ENCODE data around the gene MYBL2. TPM values are rescaled to one million over a fixed set of nuclear protein-coding genes. Genes with fewer than 3 reads are reported as not detected.

MYBL2 gene
- total RNA-seq, 2 experiments from 2014 or later, result 129 to 132 TPM

- H3K4me3 Mint-ChIP-seq, result no peak overlapping the region
- CTCF ChIA-PET, result interaction anchor here (1.1 to 1.3 kb wide), 4 partner anchors 17 to 391 kb away, joined by 3 to 6 read pairs (median 3); no protein-coding TSS in a partner anchor
- peaks cover 27% of the 10 kb centered on the region for H3K36me3 Mint-ChIP-seq (ENCODE audit: low read depth)
- ATAC-seq (no peak), DNase-seq (no peak)
- H3K27me3 Mint-ChIP-seq (ENCODE audit: low read depth), result no peaks in the 10 kb centered on the region
- no peaks in the 10 kb centered on the region for H3K4me1 Mint-ChIP-seq (ENCODE audit: low read depth)
- POLR2A ChIA-PET, result interaction anchor here (0.5 to 1.1 kb wide), 2 partner anchors 15 to 22 kb away, joined by 3 read pairs; partner anchors contain the start of gene MYBL2
- H3K9me3 Mint-ChIP-seq (ENCODE audit: insufficient read depth), result no peaks in the 10 kb centered on the region
- peak overlapping the region; percentile 3 for H3K27ac Mint-ChIP-seq
Measured at GRCh38 chr20:43689165-43689564, 22.3 kb downstream of the MYBL2 start.

GRCh38 chr20:43690943-43691598 lies 24.2 kb downstream of the MYBL2 start:
- H3K4me3 Mint-ChIP-seq, result no peak overlapping the region
- H3K36me3 Mint-ChIP-seq (ENCODE audit: low read depth), result peaks cover 34% of the 10 kb centered on the region
- H3K9me3 Mint-ChIP-seq (ENCODE audit: insufficient read depth), result no peaks in the 10 kb centered on the region
- H3K27ac Mint-ChIP-seq, result no peak overlapping the region
- POLR2A ChIA-PET, result interaction anchor here (0.6 kb wide), 1 partner anchor 139 kb away, joined by 4 read pairs; no protein-coding TSS in a partner anchor
- ATAC-seq (no peak), DNase-seq (no peak)
- H3K4me1 Mint-ChIP-seq (ENCODE audit: low read depth), result no peaks in the 10 kb centered on the region
- CTCF ChIA-PET, result interaction anchor here (0.8 to 3.0 kb wide), 13 partner anchors 10 to 241 kb away, joined by 3 to 39 read pairs (median 7); no protein-coding TSS in a partner anchor
- H3K27me3 Mint-ChIP-seq (ENCODE audit: low read depth), result no peaks in the 10 kb centered on the region

DNA sequence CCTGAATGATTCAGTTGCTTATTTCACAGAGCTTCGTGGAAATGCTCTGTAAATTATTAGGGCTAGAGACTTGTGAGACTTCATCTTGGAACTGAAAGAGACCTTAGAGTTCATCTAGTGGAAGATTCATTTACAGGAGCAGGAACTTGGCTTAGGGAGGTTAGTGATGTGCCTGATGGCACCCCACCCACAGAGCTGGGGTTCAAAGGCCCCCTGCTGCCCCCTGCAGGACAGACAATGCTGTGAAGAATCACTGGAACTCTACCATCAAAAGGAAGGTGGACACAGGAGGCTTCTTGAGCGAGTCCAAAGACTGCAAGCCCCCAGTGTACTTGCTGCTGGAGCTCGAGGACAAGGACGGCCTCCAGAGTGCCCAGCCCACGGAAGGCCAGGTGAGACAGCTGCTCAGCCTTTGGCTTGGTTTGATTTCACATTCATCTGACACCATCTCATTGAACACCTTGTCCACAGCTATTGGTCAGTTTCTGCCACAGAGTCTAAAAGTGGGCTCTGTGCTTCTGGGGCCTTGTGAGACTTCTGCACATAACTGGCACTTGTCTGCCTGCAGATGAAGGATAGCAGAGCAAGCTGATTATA lies 25.1 kb downstream of the MYBL2 start:
- ATAC-seq, result peak; percentile 78
- POLR2A ChIA-PET, result interaction anchor here (1.2 kb wide), 1 partner anchor 235 kb away, joined by 3 read pairs; no protein-coding TSS in a partner anchor
- H3K36me3 Mint-ChIP-seq (ENCODE audit: low read depth), result peaks cover 28% of the 10 kb centered on the region

GRCh38 chr20:43694763-43695162 lies 27.8 kb downstream of the MYBL2 start:
- Mint-ChIP-seq H3K9me3 (ENCODE audit: insufficient read depth) (no peaks in the 10 kb centered on the region), H3K27ac (no peak overlapping the region), H3K4me1 (ENCODE audit: low read depth) (peaks cover 7% of the 10 kb centered on the region), H3K4me3 (no peak overlapping the region), H3K36me3 (ENCODE audit: low read depth) (peaks cover 26% of the 10 kb centered on the region), H3K27me3 (ENCODE audit: low read depth) (no peaks in the 10 kb centered on the region)
- ChIA-PET POLR2A (no interaction called here), CTCF (no interaction called here)
- no peak for ATAC-seq
- DNase-seq, result no peak

More for the DNA sequence above, 25.1 kb downstream of the MYBL2 start:
- Mint-ChIP-seq H3K27me3 (ENCODE audit: low read depth) (no peaks in the 10 kb centered on the region), H3K4me1 (ENCODE audit: low read depth) (no peaks in the 10 kb centered on the region), H3K9me3 (ENCODE audit: insufficient read depth) (no peaks in the 10 kb centered on the region), H3K4me3 (no peak overlapping the region), H3K27ac (peak overlapping the region; percentile 43)
- DNase-seq, result peak; percentile 73
- CTCF ChIA-PET, result interaction anchor here (0.7 to 3.0 kb wide), 19 partner anchors 9 to 283 kb away, joined by 3 to 39 read pairs (median 4); no protein-coding TSS in a partner anchor

- no peaks in the 10 kb centered on the region for H3K27me3 Mint-ChIP-seq (ENCODE audit: low read depth)
- ATAC-seq, result no peak
- CTCF ChIA-PET, result no interaction called here
- H3K4me1 Mint-ChIP-seq (ENCODE audit: low read depth), result peaks cover 15% of the 10 kb centered on the region
- POLR2A ChIA-PET, result no interaction called here
- no peak overlapping the region for H3K4me3 Mint-ChIP-seq
- H3K27ac Mint-ChIP-seq, result no peak overlapping the region
- peaks cover 32% of the 10 kb centered on the region for H3K36me3 Mint-ChIP-seq (ENCODE audit: low read depth)
- DNase-seq, result no peak
- H3K9me3 Mint-ChIP-seq (ENCODE audit: insufficient read depth), result no peaks in the 10 kb centered on the region
Measured at GRCh38 chr20:43695571-43695970, 28.7 kb downstream of the MYBL2 start.

DNA sequence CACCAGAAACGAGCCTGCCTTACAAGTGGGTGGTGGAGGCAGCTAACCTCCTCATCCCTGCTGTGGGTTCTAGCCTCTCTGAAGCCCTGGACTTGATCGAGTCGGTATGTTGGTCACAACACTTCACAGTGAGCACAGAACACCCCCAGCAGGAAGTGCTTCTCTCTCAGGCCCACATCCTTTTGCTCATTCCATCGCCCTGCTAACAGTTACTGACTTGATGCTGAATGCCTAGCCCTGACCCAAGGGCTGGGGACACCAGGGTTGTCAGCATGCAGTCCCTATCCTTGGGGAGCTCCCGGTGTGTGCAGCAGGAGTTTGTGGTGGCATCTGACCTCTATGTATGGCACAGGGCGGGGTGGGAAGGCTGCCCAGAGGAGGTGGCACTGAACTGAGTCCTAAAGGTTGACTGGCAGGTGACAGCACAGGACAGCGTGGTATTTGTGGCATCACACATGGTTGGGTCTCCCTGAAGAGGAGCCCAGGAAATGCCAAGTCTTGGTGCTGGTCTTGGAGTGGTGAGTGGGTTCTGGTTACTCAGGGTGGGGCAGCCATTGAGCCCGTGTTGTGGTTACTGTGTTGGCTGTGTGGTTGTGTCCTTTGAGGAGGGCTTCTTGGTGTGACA lies 33.1 kb downstream of the MYBL2 start:
- H3K27ac Mint-ChIP-seq, result peak overlapping the region; percentile 87
- H3K27me3 Mint-ChIP-seq (ENCODE audit: low read depth), result no peaks in the 10 kb centered on the region
- CTCF ChIA-PET, result interaction anchor here (2.4 kb wide), 1 partner anchor 8 kb away, joined by 11 read pairs; no protein-coding TSS in a partner anchor
- peaks cover 47% of the 10 kb centered on the region for H3K36me3 Mint-ChIP-seq (ENCODE audit: low read depth)
- peak; percentile 37 for DNase-seq
- no peaks in the 10 kb centered on the region for H3K9me3 Mint-ChIP-seq (ENCODE audit: insufficient read depth)
- peaks cover 19% of the 10 kb centered on the region for H3K4me1 Mint-ChIP-seq (ENCODE audit: low read depth)
- POLR2A ChIA-PET, result interaction anchor here (0.7 to 1.7 kb wide), 2 partner anchors 109 to 243 kb away, joined by 3 to 5 read pairs; partner anchors contain the start of gene SRSF6
- peak; percentile 37 for ATAC-seq
- H3K4me3 Mint-ChIP-seq, result no peak overlapping the region

GRCh38 chr20:43700627-43701026 lies 33.7 kb downstream of the MYBL2 start:
- ATAC-seq (no peak), DNase-seq (no peak)
- ChIA-PET POLR2A (interaction anchor here (1.7 kb wide), 1 partner anchor 243 kb away, joined by 5 read pairs; the partner anchor contains the start of gene SRSF6), CTCF (interaction anchor here (2.4 kb wide), 1 partner anchor 9 kb away, joined by 11 read pairs; no protein-coding TSS in a partner anchor)
- Mint-ChIP-seq H3K36me3 (ENCODE audit: low read depth) (peaks cover 46% of the 10 kb centered on the region), H3K4me1 (ENCODE audit: low read depth) (peaks cover 19% of the 10 kb centered on the region), H3K4me3 (no peak overlapping the region), H3K9me3 (ENCODE audit: insufficient read depth) (no peaks in the 10 kb centered on the region), H3K27ac (peak overlapping the region; percentile 87), H3K27me3 (ENCODE audit: low read depth) (no peaks in the 10 kb centered on the region)

GRCh38 chr20:43702502-43702901 lies 35.6 kb downstream of the MYBL2 start:
- CTCF ChIA-PET, result no interaction called here
- DNase-seq (no peak), ATAC-seq (no peak)
- no peak overlapping the region for H3K27ac Mint-ChIP-seq
- no peaks in the 10 kb centered on the region for H3K27me3 Mint-ChIP-seq (ENCODE audit: low read depth)
- POLR2A ChIA-PET, result no interaction called here
- peaks cover 19% of the 10 kb centered on the region for H3K4me1 Mint-ChIP-seq (ENCODE audit: low read depth)
- H3K9me3 Mint-ChIP-seq (ENCODE audit: insufficient read depth), result no peaks in the 10 kb centered on the region
- H3K36me3 Mint-ChIP-seq (ENCODE audit: low read depth), result peaks cover 51% of the 10 kb centered on the region
- no peak overlapping the region for H3K4me3 Mint-ChIP-seq

DNA sequence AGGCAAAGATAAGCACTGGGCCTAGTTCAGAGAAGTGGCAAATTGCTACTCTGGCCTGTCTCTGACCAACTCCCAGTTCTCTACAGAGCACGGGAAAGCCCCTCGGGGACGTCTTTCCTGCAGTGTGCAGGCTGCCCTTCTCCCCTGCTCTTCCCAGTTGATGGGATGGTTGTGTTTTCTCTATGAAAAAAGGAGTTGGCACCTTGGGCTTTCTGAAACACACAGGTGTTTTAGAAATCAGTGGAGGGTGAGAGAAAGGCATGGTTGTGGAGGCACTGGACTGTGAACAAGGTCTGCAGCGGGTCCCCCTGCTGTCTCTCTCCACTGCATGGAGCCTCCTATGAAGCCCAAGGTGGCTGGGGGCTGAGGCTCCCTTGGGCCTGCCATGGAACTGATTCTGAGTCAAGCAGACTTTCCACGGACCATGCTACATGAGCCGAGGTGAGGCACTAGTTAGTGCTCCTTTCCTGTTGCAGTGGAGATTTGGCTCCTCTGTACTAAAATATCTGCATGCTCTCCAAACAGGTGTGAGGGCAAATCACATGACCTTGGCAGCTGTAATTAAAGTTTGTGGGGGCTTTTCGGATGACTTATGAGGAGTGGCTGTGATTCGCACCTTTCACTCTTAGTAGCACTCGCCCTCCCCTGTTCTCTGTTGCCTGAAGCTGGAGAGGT lies 43.6 kb downstream of the MYBL2 start:
- Mint-ChIP-seq H3K27ac (no peak overlapping the region), H3K9me3 (ENCODE audit: insufficient read depth) (no peaks in the 10 kb centered on the region), H3K4me3 (no peak overlapping the region), H3K36me3 (ENCODE audit: low read depth) (peaks cover 63% of the 10 kb centered on the region), H3K4me1 (ENCODE audit: low read depth) (no peaks in the 10 kb centered on the region), H3K27me3 (ENCODE audit: low read depth) (no peaks in the 10 kb centered on the region)
- CTCF ChIA-PET, result no interaction called here
- ATAC-seq (no peak), DNase-seq (no peak)
- POLR2A ChIA-PET, result no interaction called here

DNA sequence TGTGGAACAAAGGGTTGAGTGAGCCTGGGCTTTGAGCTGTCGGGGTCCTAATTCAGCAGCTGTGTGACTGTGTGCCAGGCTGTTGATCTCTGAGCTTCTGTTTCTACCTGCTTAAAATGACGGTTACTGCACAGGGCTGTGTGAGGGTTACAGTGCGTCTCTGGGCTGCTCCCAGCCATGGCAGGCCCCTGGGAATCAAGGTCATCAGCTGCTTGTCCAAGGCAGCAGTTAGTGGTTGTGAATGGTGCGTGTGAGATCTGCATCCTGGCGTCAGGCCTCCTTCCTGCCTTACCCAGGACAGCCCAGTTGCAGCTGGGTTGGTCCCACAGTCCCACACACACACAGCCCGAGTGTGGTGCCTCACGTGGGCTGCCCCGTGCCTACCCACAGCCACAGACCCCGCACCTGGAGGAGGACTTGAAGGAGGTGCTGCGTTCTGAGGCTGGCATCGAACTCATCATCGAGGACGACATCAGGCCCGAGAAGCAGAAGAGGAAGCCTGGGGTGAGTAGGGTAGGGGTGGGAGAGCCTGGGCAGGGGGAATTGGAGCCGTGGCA lies 44.3 kb downstream of the MYBL2 start:
- Mint-ChIP-seq H3K27me3 (ENCODE audit: low read depth) (no peaks in the 10 kb centered on the region), H3K36me3 (ENCODE audit: low read depth) (peaks cover 59% of the 10 kb centered on the region), H3K4me3 (no peak overlapping the region), H3K4me1 (ENCODE audit: low read depth) (no peaks in the 10 kb centered on the region), H3K9me3 (ENCODE audit: insufficient read depth) (no peaks in the 10 kb centered on the region), H3K27ac (no peak overlapping the region)
- CTCF ChIA-PET, result no interaction called here
- DNase-seq (no peak), ATAC-seq (no peak)
- POLR2A ChIA-PET, result interaction anchor here (0.5 kb wide), 1 partner anchor 17 kb away, joined by 3 read pairs; no protein-coding TSS in a partner anchor

DNA sequence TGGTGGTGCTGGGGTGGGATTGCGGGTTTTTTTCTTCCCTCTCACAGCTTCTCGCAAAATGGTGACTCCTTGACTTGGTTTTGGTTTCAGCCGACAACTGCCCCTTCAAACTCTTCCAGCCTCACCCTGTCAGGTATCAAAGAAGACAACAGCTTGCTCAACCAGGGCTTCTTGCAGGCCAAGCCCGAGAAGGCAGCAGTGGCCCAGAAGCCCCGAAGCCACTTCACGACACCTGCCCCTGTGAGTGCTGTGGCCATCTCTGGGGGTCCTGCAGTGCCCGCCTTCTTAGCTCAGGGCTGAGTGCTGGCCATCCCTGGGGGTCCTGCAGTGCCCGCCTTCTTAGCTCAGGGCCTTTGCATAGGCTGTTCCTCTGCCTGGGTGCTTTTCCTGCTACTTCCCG lies 48.1 kb downstream of the MYBL2 start:
- Mint-ChIP-seq H3K4me3 (no peak overlapping the region), H3K4me1 (ENCODE audit: low read depth) (peaks cover 3% of the 10 kb centered on the region), H3K27me3 (ENCODE audit: low read depth) (no peaks in the 10 kb centered on the region), H3K9me3 (ENCODE audit: insufficient read depth) (no peaks in the 10 kb centered on the region), H3K36me3 (ENCODE audit: low read depth) (peaks cover 49% of the 10 kb centered on the region), H3K27ac (no peak overlapping the region)
- ChIA-PET CTCF (no interaction called here), POLR2A (no interaction called here)
- ATAC-seq, result no peak
- no peak for DNase-seq
